ENCODE data around the gene ZNF195. TPM values are rescaled to one million over a fixed set of nuclear protein-coding genes. Genes with fewer than 3 reads are reported as not detected.

ZNF195 gene
- total and polyA plus RNA-seq, 10 of the 15 experiments (the other 5 are each of a cell fraction or from before 2014, with no cell fraction given), result 30.4 to 51.8 (median 37.8) TPM

- in situ Hi-C loops (cut with MboI) (no loop called here), intact Hi-C loops (cut with micrococcal nuclease; ENCODE audit: unreplicated experiment) (no loop called here)
- FAIRE-seq (no peak), DNase-seq (ENCODE audit: low read depth, low spot score) (no peak), ATAC-seq (no peak)
- H3K9me3 ChIP-seq (replicated peaks; ENCODE audit: control insufficient read depth, insufficient read depth, low read length), result no peaks in the 10 kb centered on the region
- no peak overlapping the region for H3K27ac ChIP-seq (ENCODE audit: control insufficient read depth, insufficient read depth)
- no TSS peak for BruUV-seq (replicated peaks)
- 2% methylated on average over 7 of the region's 7 CpGs for WGBS (ENCODE audit: insufficient coverage, insufficient replicate concordance, low lambda C conversion rate, missing lambda C conversion rate)
- no peaks in the 10 kb centered on the region for H3K27me3 ChIP-seq (replicated peaks in 1 of 2; ENCODE audit: control insufficient read depth in 2 of 2, insufficient read depth in 2 of 2, low read length in 1 of 2)
- H3K4me2 ChIP-seq (ENCODE audit: control insufficient read depth, insufficient read depth), result no peak overlapping the region
- no peak overlapping the region for H3K4me3 ChIP-seq
- no peak overlapping the region for H2AFZ ChIP-seq (ENCODE audit: control insufficient read depth, low read depth, low read length)
- no peaks in the 10 kb centered on the region for H3K4me1 ChIP-seq (ENCODE audit: control insufficient read depth, insufficient read depth, low read length)
- H3K79me2 ChIP-seq (ENCODE audit: control insufficient read depth, insufficient read depth, low read length), result no peaks in the 10 kb centered on the region
- CTCF ChIA-PET, result interaction anchor here (3.9 kb wide), 1 partner anchor 69 kb away, joined by 109 read pairs; no protein-coding TSS in a partner anchor
- RAD21 ChIA-PET (ENCODE audit: unreplicated experiment), result no interaction called here
- TF ChIP-seq JUNB (IDR thresholded peaks at IDR 0.05) (no peak), KDM1A (IDR thresholded peaks at IDR 0.05; ENCODE audit: borderline replicate concordance) (no peak), CEBPZ (IDR thresholded peaks at IDR 0.05; ENCODE audit: low read depth, low read length) (no peak), ZNF274 (IDR thresholded peaks at IDR 0.05; ENCODE audit: insufficient read depth, insufficient read length) (no peak), KAT2A (conservative IDR thresholded peaks at IDR 0.05; ENCODE audit: control insufficient read depth, low read depth, low read length) (no peak), EGR1 (IDR thresholded peaks at IDR 0.05; ENCODE audit: borderline replicate concordance in 1 of 2, low read depth in 2 of 2, low read length in 2 of 2) (no peak), ZBTB4 (CRISPR knock-in tag; IDR thresholded peaks at IDR 0.05) (no peak), RFX5 (IDR thresholded peaks at IDR 0.05; ENCODE audit: low read depth, low read length) (no peak), RCOR1 (conservative IDR thresholded peaks at IDR 0.05; ENCODE audit: low read depth, low read length) (no peak), EP300 (IDR thresholded peaks at IDR 0.05; ENCODE audit: borderline replicate concordance in 1 of 2, control insufficient read depth in 1 of 2, low read depth in 2 of 2, low read length in 2 of 2) (no peak), ZBTB33 (IDR thresholded peaks at IDR 0.05) (no peak)
- no peaks in the 10 kb centered on the region for H3K36me3 ChIP-seq (ENCODE audit: control insufficient read depth in 2 of 2, insufficient read depth in 2 of 2, low read length in 1 of 2)
- SMC1A ChIA-PET (ENCODE audit: uncharacterized antibody, unreplicated experiment), result interaction anchor here (3.8 kb wide), 1 partner anchor 69 kb away, joined by 42 read pairs; no protein-coding TSS in a partner anchor
- POLR2A ChIA-PET, result no interaction called here
- H3K9ac ChIP-seq (ENCODE audit: control insufficient read depth, insufficient read depth, low read length), result no peak overlapping the region
- H4K20me1 ChIP-seq (ENCODE audit: control insufficient read depth, insufficient read depth), result no peaks in the 10 kb centered on the region
Observed at GRCh38 chr11:3338569-3339339, 40.2 kb downstream of the ZNF195 start.
